Cardiac muscle cell (in vitro differentiated cells and primary cell): Measurements from ENCODE around the gene PSD. TPM values are rescaled to one million over a fixed set of nuclear protein-coding genes. Genes with fewer than 3 reads are reported as not detected.

Experiments used
- DNase-seq, 2 donors: peaks; one replicate each; pipeline versions ENCODE4 v3.0.0 to v3.0.0-alpha.2; 2010 to 2017; ENCODE audit warnings: low read depth in 1 of 2, low spot score in 1 of 2
- H3K27ac ChIP-seq: fragments of 200-600 bp; sonication (generic); 2 replicates; pipeline ENCODE4 v1.5.1; 2016
- H3K27me3 ChIP-seq: fragments of 200-600 bp; sonication (generic); 2 replicates; pipeline ENCODE4 v1.6.0; 2016; ENCODE audit warnings: control low read depth
- H3K36me3 ChIP-seq: fragments of 200-600 bp; sonication (generic); 2 replicates; pipeline ENCODE4 v1.5.1; 2016; ENCODE audit warnings: control low read depth
- H3K4me1 ChIP-seq: fragments of 200-600 bp; sonication (generic); 2 replicates; pipeline ENCODE4 v1.8.1; 2017; ENCODE audit warnings: low read depth, mild to moderate bottlenecking, mixed run types
- H3K4me3 ChIP-seq: fragments of 200-600 bp; sonication (generic); 2 replicates; pipeline ENCODE4 v1.5.1; 2016; ENCODE audit warnings: mild to moderate bottlenecking
- H3K9me3 ChIP-seq: fragments of 200-600 bp; sonication (generic); 2 replicates; pipeline ENCODE4 v1.5.1; 2017; ENCODE audit warnings: low read depth, mild to moderate bottlenecking, control low read depth
- CTCF ChIP-seq: IDR thresholded peaks from 2 replicates; pipeline ENCODE4 v1.5.1; 2012; ENCODE audit warnings: low read depth, mild to moderate bottlenecking, low read length
- polyA plus RNA-seq: library from polyadenylated mRNA; unstranded; fragments of >200 nt; fragmentation: Nextera tagmentation; extraction: Ambion mirVana; gene quantifications from 2 replicates; pipeline ENCODE4 v1.2.1, GENCODE V29; 2016
- total RNA-seq: library from RNA; depleted of rRNA; stranded (reverse); fragments of >200 nt; gene quantifications from 2 replicates; pipeline ENCODE4 v1.2.3, GENCODE V29; 2016

Gene PSD
- total and polyA plus RNA-seq, 2 experiments from 2014 or later = 13.2 to 24.7 TPM

- no peak for TF ChIP-seq CTCF
- Histone ChIP-seq H3K4me1 (peaks cover 12% of the 10 kb centered on the region), H3K9me3 (no peaks in the 10 kb centered on the region), H3K4me3 (no peak overlapping the region), H3K27me3 (peaks cover 7% of the 10 kb centered on the region), H3K27ac (no peak overlapping the region), H3K36me3 (no peaks in the 10 kb centered on the region)
- no peak for DNase-seq
Observed at GRCh38 chr10:102416695-102417094, 1.9 kb downstream of the PSD start.

- Histone ChIP-seq H3K9me3 (no peaks in the 10 kb centered on the region), H3K4me1 (peaks cover 12% of the 10 kb centered on the region), H3K36me3 (no peaks in the 10 kb centered on the region), H3K27me3 (peaks cover 11% of the 10 kb centered on the region), H3K27ac (no peak overlapping the region), H3K4me3 (no peak overlapping the region)
- no peak for TF ChIP-seq CTCF
- DNase-seq = no peak
Observed at GRCh38 chr10:102416283-102416682, 2.3 kb downstream of the PSD start.

- Histone ChIP-seq H3K9me3 (no peaks in the 10 kb centered on the region), H3K27ac (no peak overlapping the region), H3K4me3 (no peak overlapping the region), H3K4me1 (peaks cover 8% of the 10 kb centered on the region), H3K36me3 (no peaks in the 10 kb centered on the region), H3K27me3 (peaks cover 22% of the 10 kb centered on the region)
- no peak for DNase-seq
- no peak for TF ChIP-seq CTCF
Observed at GRCh38 chr10:102414749-102415148, 3.8 kb downstream of the PSD start.

GRCh38 chr10:102413806-102414561 lies 4.6 kb downstream of the PSD start:
- H3K27ac ChIP-seq = no peak overlapping the region
- DNase-seq = no peak
- no peak for TF ChIP-seq CTCF
- no peaks in the 10 kb centered on the region for H3K9me3 ChIP-seq
- no peaks in the 10 kb centered on the region for H3K36me3 ChIP-seq
- peaks cover 27% of the 10 kb centered on the region for H3K27me3 ChIP-seq
- peaks cover 3% of the 10 kb centered on the region for H3K4me1 ChIP-seq
- no peak overlapping the region for H3K4me3 ChIP-seq

GRCh38 chr10:102413053-102413705 lies 5.4 kb downstream of the PSD start:
- Histone ChIP-seq H3K9me3 (no peaks in the 10 kb centered on the region), H3K4me3 (no peak overlapping the region), H3K4me1 (no peaks in the 10 kb centered on the region), H3K36me3 (no peaks in the 10 kb centered on the region), H3K27ac (no peak overlapping the region), H3K27me3 (peaks cover 29% of the 10 kb centered on the region)
- TF ChIP-seq CTCF = no peak
- DNase-seq = peak in 1 of 2 donors; percentile 43
